ENCODE results near the gene PRKCH. TPM values are rescaled to one million over a fixed set of nuclear protein-coding genes. Genes with fewer than 3 reads are reported as not detected.
A peak's percentile ranks its signal among the peaks of the same experiment; 100 is the strongest.

PRKCH gene
- total and polyA plus RNA-seq, 10 of the 15 experiments (the other 5 are each of a cell fraction or from before 2014, with no cell fraction given) = 10.7 to 140 (median 33.2) TPM

DNA sequence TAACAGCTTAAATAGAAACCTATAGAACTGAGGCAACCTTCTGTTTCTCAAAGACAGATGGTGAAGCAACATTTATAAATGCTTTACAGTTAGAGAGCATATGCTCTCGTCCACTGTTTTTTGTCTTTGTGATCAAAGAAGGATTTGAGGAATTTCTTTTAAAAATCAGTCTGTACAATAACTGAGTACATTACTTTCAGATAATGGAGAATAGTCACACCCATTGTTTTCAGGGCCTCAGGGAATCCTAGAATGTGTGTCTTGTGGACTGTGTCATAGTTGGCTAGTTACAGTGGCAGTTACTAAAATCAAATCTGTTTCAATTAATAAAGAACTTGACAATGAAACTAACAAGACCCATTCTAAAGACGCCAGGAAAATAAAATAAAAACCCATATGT lies 107.9 kb downstream of the PRKCH start:
- FAIRE-seq (no peak), ATAC-seq (peak; percentile 46), DNase-seq (ENCODE audit: low read depth, low spot score) (no peak)
- ChIA-PET POLR2A (interaction anchor here (0.6 kb wide), 1 partner anchor 24 kb away, joined by 5 read pairs; no protein-coding TSS in a partner anchor), CTCF (interaction anchor here (1.1 to 1.6 kb wide), 3 partner anchors 13 to 22 kb away, joined by 3 to 4 read pairs (median 4); no protein-coding TSS in a partner anchor), SMC1A (ENCODE audit: uncharacterized antibody, unreplicated experiment) (interaction anchor here (0.9 to 5.0 kb wide), 7 partner anchors 10 to 99 kb away, joined by 4 to 31 read pairs (median 6); no protein-coding TSS in a partner anchor), RAD21 (ENCODE audit: unreplicated experiment) (interaction anchor here (1.7 to 2.1 kb wide), 3 partner anchors 26 to 33 kb away, joined by 5 to 7 read pairs (median 7); no protein-coding TSS in a partner anchor)
- H3K4me1 ChIP-seq (ENCODE audit: control insufficient read depth, insufficient read depth, low read length) = peaks cover 15% of the 10 kb centered on the region
- intact Hi-C loops (cut with micrococcal nuclease; ENCODE audit: unreplicated experiment) (no loop called here), in situ Hi-C loops (cut with MboI) (loop anchor here (25.0 kb wide), 1 partner anchor 117 kb away; the partner anchor contains the start of gene PRKCH)
- peaks cover 60% of the 10 kb centered on the region for H3K79me2 ChIP-seq (ENCODE audit: control insufficient read depth, insufficient read depth, low read length)
- BruUV-seq (replicated peaks) = no TSS peak
- peaks cover 26% of the 10 kb centered on the region for H3K9me3 ChIP-seq (replicated peaks; ENCODE audit: control insufficient read depth, insufficient read depth, low read length)
- no peak overlapping the region for H3K4me2 ChIP-seq (ENCODE audit: control insufficient read depth, insufficient read depth)
- H4K20me1 ChIP-seq (ENCODE audit: control insufficient read depth, insufficient read depth) = no peaks in the 10 kb centered on the region
- no peak overlapping the region for H2AFZ ChIP-seq (ENCODE audit: control insufficient read depth, low read depth, low read length)
- no peak overlapping the region for H3K4me3 ChIP-seq
- 62% methylated on average over 2 of the region's 2 CpGs for WGBS (ENCODE audit: insufficient coverage, insufficient replicate concordance, low lambda C conversion rate, missing lambda C conversion rate)
- TF ChIP-seq SIN3A (IDR thresholded peaks at IDR 0.05; ENCODE audit: low read depth, low read length) (no peak), SREBF1 (IDR thresholded peaks at IDR 0.05; ENCODE audit: low read length) (no peak), STAT3 (IDR thresholded peaks at IDR 0.05; ENCODE audit: low read depth, low read length) (no peak), ZNF384 (IDR thresholded peaks at IDR 0.05; ENCODE audit: borderline replicate concordance, low read depth, low read length) (no peak), ZNF217 (IDR thresholded peaks at IDR 0.05) (no peak), NFIC (IDR thresholded peaks at IDR 0.05; ENCODE audit: low read depth, low read length) (no peak), RAD51 (IDR thresholded peaks at IDR 0.05) (no peak), SMARCA5 (IDR thresholded peaks at IDR 0.05) (no peak), NFYA (IDR thresholded peaks at IDR 0.05; ENCODE audit: borderline replicate concordance, low read depth, low read length) (no peak)
- TF ChIP-seq, protein P1, sequence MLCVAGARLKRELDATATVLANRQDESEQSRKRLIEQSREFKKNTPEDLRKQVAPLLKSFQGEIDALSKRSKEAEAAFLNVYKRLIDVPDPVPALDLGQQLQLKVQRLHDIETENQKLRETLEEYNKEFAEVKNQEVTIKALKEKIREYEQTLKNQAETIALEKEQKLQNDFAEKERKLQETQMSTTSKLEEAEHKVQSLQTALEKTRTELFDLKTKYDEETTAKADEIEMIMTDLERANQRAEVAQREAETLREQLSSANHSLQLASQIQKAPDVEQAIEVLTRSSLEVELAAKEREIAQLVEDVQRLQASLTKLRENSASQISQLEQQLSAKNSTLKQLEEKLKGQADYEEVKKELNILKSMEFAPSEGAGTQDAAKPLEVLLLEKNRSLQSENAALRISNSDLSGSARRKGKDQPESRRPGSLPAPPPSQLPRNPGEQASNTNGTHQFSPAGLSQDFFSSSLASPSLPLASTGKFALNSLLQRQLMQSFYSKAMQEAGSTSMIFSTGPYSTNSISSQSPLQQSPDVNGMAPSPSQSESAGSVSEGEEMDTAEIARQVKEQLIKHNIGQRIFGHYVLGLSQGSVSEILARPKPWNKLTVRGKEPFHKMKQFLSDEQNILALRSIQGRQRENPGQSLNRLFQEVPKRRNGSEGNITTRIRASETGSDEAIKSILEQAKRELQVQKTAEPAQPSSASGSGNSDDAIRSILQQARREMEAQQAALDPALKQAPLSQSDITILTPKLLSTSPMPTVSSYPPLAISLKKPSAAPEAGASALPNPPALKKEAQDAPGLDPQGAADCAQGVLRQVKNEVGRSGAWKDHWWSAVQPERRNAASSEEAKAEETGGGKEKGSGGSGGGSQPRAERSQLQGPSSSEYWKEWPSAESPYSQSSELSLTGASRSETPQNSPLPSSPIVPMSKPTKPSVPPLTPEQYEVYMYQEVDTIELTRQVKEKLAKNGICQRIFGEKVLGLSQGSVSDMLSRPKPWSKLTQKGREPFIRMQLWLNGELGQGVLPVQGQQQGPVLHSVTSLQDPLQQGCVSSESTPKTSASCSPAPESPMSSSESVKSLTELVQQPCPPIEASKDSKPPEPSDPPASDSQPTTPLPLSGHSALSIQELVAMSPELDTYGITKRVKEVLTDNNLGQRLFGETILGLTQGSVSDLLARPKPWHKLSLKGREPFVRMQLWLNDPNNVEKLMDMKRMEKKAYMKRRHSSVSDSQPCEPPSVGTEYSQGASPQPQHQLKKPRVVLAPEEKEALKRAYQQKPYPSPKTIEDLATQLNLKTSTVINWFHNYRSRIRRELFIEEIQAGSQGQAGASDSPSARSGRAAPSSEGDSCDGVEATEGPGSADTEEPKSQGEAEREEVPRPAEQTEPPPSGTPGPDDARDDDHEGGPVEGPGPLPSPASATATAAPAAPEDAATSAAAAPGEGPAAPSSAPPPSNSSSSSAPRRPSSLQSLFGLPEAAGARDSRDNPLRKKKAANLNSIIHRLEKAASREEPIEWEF (IDR thresholded peaks at IDR 0.05; ENCODE audit: insufficient replicate concordance, low read depth, low read length) = no peak
- TF ChIP-seq, protein P2, sequence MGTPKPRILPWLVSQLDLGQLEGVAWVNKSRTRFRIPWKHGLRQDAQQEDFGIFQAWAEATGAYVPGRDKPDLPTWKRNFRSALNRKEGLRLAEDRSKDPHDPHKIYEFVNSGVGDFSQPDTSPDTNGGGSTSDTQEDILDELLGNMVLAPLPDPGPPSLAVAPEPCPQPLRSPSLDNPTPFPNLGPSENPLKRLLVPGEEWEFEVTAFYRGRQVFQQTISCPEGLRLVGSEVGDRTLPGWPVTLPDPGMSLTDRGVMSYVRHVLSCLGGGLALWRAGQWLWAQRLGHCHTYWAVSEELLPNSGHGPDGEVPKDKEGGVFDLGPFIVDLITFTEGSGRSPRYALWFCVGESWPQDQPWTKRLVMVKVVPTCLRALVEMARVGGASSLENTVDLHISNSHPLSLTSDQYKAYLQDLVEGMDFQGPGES (IDR thresholded peaks at IDR 0.05) = no peak
- TF ChIP-seq, protein P3, sequence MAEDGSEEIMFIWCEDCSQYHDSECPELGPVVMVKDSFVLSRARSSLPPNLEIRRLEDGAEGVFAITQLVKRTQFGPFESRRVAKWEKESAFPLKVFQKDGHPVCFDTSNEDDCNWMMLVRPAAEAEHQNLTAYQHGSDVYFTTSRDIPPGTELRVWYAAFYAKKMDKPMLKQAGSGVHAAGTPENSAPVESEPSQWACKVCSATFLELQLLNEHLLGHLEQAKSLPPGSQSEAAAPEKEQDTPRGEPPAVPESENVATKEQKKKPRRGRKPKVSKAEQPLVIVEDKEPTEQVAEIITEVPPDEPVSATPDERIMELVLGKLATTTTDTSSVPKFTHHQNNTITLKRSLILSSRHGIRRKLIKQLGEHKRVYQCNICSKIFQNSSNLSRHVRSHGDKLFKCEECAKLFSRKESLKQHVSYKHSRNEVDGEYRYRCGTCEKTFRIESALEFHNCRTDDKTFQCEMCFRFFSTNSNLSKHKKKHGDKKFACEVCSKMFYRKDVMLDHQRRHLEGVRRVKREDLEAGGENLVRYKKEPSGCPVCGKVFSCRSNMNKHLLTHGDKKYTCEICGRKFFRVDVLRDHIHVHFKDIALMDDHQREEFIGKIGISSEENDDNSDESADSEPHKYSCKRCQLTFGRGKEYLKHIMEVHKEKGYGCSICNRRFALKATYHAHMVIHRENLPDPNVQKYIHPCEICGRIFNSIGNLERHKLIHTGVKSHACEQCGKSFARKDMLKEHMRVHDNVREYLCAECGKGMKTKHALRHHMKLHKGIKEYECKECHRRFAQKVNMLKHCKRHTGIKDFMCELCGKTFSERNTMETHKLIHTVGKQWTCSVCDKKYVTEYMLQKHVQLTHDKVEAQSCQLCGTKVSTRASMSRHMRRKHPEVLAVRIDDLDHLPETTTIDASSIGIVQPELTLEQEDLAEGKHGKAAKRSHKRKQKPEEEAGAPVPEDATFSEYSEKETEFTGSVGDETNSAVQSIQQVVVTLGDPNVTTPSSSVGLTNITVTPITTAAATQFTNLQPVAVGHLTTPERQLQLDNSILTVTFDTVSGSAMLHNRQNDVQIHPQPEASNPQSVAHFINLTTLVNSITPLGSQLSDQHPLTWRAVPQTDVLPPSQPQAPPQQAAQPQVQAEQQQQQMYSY (CRISPR knock-in tag; IDR thresholded peaks at IDR 0.05) = no peak
- H3K27me3 ChIP-seq (replicated peaks in 1 of 2; ENCODE audit: control insufficient read depth in 2 of 2, insufficient read depth in 2 of 2, low read length in 1 of 2) = no peaks in the 10 kb centered on the region
- H3K9ac ChIP-seq (ENCODE audit: control insufficient read depth, insufficient read depth, low read length) = no peak overlapping the region
- peaks cover 0 to 2% of the 10 kb centered on the region in 2 experiments; a peak in 2 of 4 replicates for H3K36me3 ChIP-seq (ENCODE audit: control insufficient read depth in 2 of 2, insufficient read depth in 2 of 2, low read length in 1 of 2)
- H3K27ac ChIP-seq (ENCODE audit: control insufficient read depth, insufficient read depth) = peak overlapping the region; percentile 20; the same call in 1 of the 2 replicates

Measured in GM12878 (cell line).